Skeletal muscle tissue (tissue), 4 donors: ENCODE measurements around the gene HNRNPF. TPM values are rescaled to one million over a fixed set of nuclear protein-coding genes. Genes with fewer than 3 reads are reported as not detected.
A peak's percentile ranks its signal among the peaks of the same experiment; 100 is the strongest.

Experiments used
- H3K27ac ChIP-seq: one replicate; pipeline ENCODE4 v1.7.0; 2013; ENCODE audit warnings: mild to moderate bottlenecking, low read depth, low read length, inconsistent platforms
- H3K27me3 ChIP-seq, 3 donors: one replicate each; pipeline ENCODE4 v1.7.0; 2013; ENCODE audit warnings: low read length in 3 of 3; ENCODE audit not compliant: control insufficient read depth in 3 of 3, insufficient read depth in 3 of 3
- H3K36me3 ChIP-seq, 3 donors: one replicate each; pipeline ENCODE4 v1.7.0; 2013; ENCODE audit warnings: low read length in 3 of 3; ENCODE audit not compliant: control insufficient read depth in 3 of 3, insufficient read depth in 3 of 3
- H3K4me1 ChIP-seq, 3 donors: one replicate each; pipeline ENCODE4 v1.7.0; 2013; ENCODE audit warnings: low read length in 3 of 3, mild to moderate bottlenecking in 3 of 3; ENCODE audit not compliant: control insufficient read depth in 3 of 3, insufficient read depth in 3 of 3
- H3K4me3 ChIP-seq, 3 donors: one replicate each; pipeline ENCODE4 v1.7.0; 2013; ENCODE audit warnings: low read length in 3 of 3
- H3K9ac ChIP-seq, 3 donors: one replicate each; pipeline ENCODE4 v1.7.0; 2013; ENCODE audit warnings: low read length in 3 of 3, mild to moderate bottlenecking in 3 of 3, moderate library complexity in 2 of 3, low read depth in 1 of 3
- H3K9me3 ChIP-seq, 3 donors: one replicate each; pipeline ENCODE4 v1.7.0; 2013; ENCODE audit warnings: low read length in 3 of 3; ENCODE audit not compliant: control insufficient read depth in 3 of 3
- total RNA-seq: library from RNA; depleted of rRNA; stranded (reverse); fragments of >200 nt; gene quantifications from one replicate; pipeline ENCODE4 v1.2.3, GENCODE V29; 2014
- donor health status: Osteomylitis.

HNRNPF gene
- total RNA-seq, 1 donor from 2014 or later, result 87.2 TPM

DNA sequence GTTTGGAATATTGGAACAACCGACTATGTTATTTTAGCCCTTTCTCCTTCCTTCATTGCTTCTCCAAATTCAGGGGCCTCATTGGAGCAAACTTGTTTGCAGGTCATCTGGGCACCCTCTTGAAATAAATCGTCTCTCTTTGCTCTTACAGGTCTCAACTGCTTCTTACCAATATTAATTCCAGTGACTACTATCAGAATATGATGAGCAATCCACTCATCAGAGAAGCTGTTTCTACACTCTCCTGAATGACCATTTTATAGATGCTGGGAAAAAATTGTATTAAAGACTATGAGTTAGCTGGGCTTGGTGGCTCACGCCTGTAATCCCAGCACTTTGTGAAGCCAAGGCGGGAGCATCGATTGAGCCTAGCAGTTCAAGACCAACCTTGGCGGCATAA is 12.5 kb upstream of the HNRNPF start:
- Histone ChIP-seq H3K4me1 (peaks cover 6 to 13% (median 12%) of the 10 kb centered on the region in 3 donors), H3K36me3 (no peaks in the 10 kb centered on the region), H3K4me3 (peak overlapping the region in 1 of 3 donors; percentile 75), H3K27me3 (no peaks in the 10 kb centered on the region), H3K27ac (peak overlapping the region; percentile 97), H3K9me3 (no peaks in the 10 kb centered on the region), H3K9ac (peak overlapping the region; percentile 80 to 95 (median 92))

DNA sequence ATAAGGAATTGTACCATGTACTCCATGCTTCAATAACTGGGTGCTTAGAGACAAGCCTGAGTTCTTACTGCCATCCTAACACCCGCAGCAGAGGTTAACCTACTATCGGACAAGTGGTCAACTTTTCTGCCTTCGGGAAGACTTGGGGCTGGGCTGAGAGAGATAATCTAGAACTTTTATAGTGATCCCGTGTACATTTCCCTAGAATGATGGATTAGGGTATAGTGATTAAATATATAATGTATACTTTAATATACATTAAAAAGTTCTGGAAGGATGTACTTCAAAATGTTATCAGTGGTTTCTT is 12.2 kb upstream of the HNRNPF start:
- Histone ChIP-seq H3K27ac (peak overlapping the region; percentile 97), H3K27me3 (no peaks in the 10 kb centered on the region), H3K36me3 (no peaks in the 10 kb centered on the region), H3K9me3 (no peaks in the 10 kb centered on the region), H3K4me1 (peaks cover 6 to 13% (median 12%) of the 10 kb centered on the region in 3 donors), H3K4me3 (peak overlapping the region; percentile 75 to 83 (median 79)), H3K9ac (peak overlapping the region; percentile 80 to 95 (median 92))

DNA sequence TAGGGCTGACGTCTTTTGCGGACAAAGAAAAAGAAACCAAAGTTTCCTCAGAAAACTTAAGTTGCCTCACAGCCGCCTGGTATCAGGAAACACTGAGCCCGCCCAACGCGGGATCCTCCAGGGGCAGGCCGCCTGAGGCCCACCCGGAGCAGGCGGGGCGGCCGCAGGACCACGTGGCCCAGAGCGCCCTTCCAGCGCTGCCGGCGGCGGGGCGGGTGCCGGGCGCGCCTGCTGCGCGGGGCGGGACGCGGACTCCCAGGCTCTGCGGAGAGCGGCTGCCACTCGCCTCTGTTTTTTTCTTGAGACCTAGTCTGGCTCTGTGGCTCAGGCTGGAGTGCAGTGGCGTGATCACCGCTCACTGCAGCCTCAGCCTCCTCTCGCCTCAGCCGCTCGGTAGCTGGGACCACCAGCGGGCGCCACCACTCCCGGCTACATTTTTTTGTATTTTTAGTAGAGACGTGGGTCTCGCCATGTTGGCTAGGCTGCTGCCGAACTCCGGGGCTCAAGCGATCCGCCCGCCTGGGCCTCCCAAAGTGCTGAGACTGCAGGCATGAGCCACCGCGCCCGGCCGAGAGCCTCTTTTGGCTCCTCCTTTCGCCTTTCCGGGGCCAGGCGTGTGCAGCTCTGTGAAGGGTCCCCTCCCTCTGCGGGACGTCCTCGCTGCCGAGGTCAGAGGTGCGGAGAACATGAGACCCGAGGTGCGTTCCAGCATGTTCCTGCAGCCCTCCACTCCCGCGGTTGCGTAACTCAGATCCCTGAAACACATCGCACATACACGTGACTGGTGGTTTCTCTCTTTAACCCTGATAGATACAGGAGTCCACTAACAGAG is 11.6 kb upstream of the HNRNPF start:
- H3K36me3 ChIP-seq, result no peaks in the 10 kb centered on the region
- peaks cover 6 to 13% (median 12%) of the 10 kb centered on the region in 3 donors for H3K4me1 ChIP-seq
- H3K9ac ChIP-seq, result peak overlapping the region; percentile 80 to 95 (median 92)
- H3K9me3 ChIP-seq, result no peaks in the 10 kb centered on the region
- H3K27me3 ChIP-seq, result no peaks in the 10 kb centered on the region
- peak overlapping the region; percentile 75 to 83 (median 79) for H3K4me3 ChIP-seq
- H3K27ac ChIP-seq, result peak overlapping the region; percentile 97

DNA sequence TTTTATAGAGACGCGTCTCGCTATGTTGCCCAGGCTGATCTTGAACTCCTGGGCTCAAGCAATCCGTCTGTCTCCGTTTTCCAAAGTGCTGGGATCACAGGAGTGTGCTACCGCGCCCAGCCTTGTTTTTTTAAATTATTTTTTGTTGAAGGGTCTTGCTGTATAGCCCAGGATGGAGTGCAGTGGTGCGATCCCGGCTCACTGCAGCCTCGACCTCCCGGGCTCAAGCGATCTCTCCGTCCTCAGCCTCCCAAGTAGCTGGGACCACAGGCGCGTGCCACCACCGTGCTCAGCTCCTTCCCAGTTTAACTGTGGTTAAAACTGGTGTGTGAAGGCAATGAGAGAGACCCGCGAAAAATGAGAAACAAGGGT is 11.0 kb upstream of the HNRNPF start:
- Histone ChIP-seq H3K9me3 (no peaks in the 10 kb centered on the region), H3K9ac (peak overlapping the region; percentile 77 to 95 (median 92)), H3K4me1 (peaks cover 6 to 13% (median 12%) of the 10 kb centered on the region in 3 donors), H3K4me3 (peak overlapping the region; percentile 75 to 83 (median 79)), H3K27me3 (no peaks in the 10 kb centered on the region), H3K36me3 (no peaks in the 10 kb centered on the region), H3K27ac (peak overlapping the region; percentile 97)

GRCh38 chr10:43417950-43418768 is 9.2 kb upstream of the HNRNPF start:
- Histone ChIP-seq H3K9ac (no peak overlapping the region), H3K27me3 (no peaks in the 10 kb centered on the region), H3K4me3 (no peak overlapping the region), H3K4me1 (peaks cover 6 to 13% (median 12%) of the 10 kb centered on the region in 3 donors), H3K27ac (no peak overlapping the region), H3K9me3 (no peaks in the 10 kb centered on the region), H3K36me3 (no peaks in the 10 kb centered on the region)

DNA sequence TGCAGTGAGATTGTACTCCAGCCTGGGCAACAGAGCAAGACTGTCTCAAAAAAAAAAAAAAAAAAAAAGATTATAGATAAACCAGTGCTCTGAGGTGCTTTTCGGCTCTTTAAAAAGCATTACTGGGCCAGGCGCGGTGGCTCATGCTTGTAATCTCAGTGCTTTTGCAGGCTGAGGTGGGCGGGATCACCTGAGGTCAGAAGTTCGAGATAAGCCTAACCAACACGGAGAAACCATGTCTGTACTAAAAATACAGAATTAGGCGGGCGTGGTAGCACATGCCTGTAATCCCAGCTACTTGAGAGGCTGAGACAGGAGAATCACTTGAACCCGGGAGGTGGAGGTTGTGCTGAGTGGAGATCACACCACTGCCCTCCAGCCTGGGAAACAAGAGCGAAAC is 6.6 kb upstream of the HNRNPF start:
- Histone ChIP-seq H3K36me3 (no peaks in the 10 kb centered on the region), H3K9ac (no peak overlapping the region), H3K27me3 (no peaks in the 10 kb centered on the region), H3K9me3 (no peaks in the 10 kb centered on the region), H3K4me1 (peaks cover 5 to 7% (median 6%) of the 10 kb centered on the region in 3 donors), H3K27ac (no peak overlapping the region), H3K4me3 (no peak overlapping the region)

- Histone ChIP-seq H3K9ac (no peak overlapping the region), H3K27ac (no peak overlapping the region), H3K36me3 (no peaks in the 10 kb centered on the region), H3K4me1 (peaks cover 0 to 11% (median 8%) of the 10 kb centered on the region in 3 donors), H3K4me3 (no peak overlapping the region), H3K9me3 (no peaks in the 10 kb centered on the region), H3K27me3 (no peaks in the 10 kb centered on the region)
Observed at GRCh38 chr10:43411536-43411935, 2.5 kb upstream of the HNRNPF start.

DNA sequence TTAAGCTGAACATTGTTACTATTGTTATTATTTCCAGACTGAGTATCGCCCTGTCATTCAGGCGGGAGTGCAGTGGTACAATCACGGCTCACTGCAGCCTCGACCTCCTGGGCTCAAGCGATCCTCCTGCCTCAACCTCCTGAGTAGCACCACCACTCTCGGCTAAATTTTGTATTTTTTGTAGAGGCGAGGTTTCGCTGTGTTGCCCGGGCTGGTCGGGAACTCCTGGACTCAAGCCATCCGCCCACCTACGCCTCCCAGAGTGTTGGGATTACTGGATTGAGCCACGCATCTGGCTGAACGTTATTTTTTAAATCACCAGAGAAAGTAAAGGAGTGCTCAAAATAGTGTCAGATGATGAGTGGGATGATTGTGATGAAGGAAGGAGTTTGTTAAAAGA is 1.4 kb upstream of the HNRNPF start:
- H3K4me3 ChIP-seq, result no peak overlapping the region
- no peak overlapping the region for H3K9ac ChIP-seq
- H3K27ac ChIP-seq, result no peak overlapping the region

GRCh38 chr10:43409385-43410109 is 561 bp upstream of the HNRNPF start:
- peaks cover 14 to 22% (median 21%) of the 10 kb centered on the region in 3 donors for H3K4me1 ChIP-seq
- H3K4me3 ChIP-seq, result peak overlapping the region; percentile 88 to 92 (median 89)

More for the DNA sequence above, 1.4 kb upstream of the HNRNPF start:
- H3K27me3 ChIP-seq, result no peaks in the 10 kb centered on the region
- H3K9me3 ChIP-seq, result no peaks in the 10 kb centered on the region
- no peaks in the 10 kb centered on the region for H3K36me3 ChIP-seq
- peaks cover 11 to 19% (median 17%) of the 10 kb centered on the region in 3 donors for H3K4me1 ChIP-seq

More at GRCh38 chr10:43409385-43410109, 561 bp upstream of the HNRNPF start:
- H3K27ac ChIP-seq, result peak overlapping the region; percentile 99
- H3K27me3 ChIP-seq, result no peaks in the 10 kb centered on the region
- H3K36me3 ChIP-seq, result no peaks in the 10 kb centered on the region
- H3K9me3 ChIP-seq, result no peaks in the 10 kb centered on the region
- H3K9ac ChIP-seq, result peak overlapping the region; percentile 74 to 84 (median 83)
